GM13977 (cell line): ENCODE measurements around the gene RNLS.
"Not testable (repeated sequence)": the region's sequence is repeated elsewhere in the genome, so short reads cannot be mapped to it uniquely, and the experiment has no call there.

ENCODE experiments used
- DNase-seq: peaks from one replicate; pipeline ENCODE4 v3.0.0; 2012; ENCODE audit warnings: low spot score
- in situ Hi-C: fragments of 300-500 bp; cut with MboI; formaldehyde crosslinking; loops from one replicate; pipeline ENCODE4 v1.12.0; 2022; ENCODE audit warnings: low sequenced_read_pairs, low pct_unique_long_range_greater_than_20kb, mixed read lengths, inconsistent platforms; ENCODE audit not compliant: unreplicated experiment
- TF ChIP-seq, protein P1 (sequence below): IDR thresholded peaks from 2 replicates; pipeline ENCODE4 v1.5.1; 2012; ENCODE audit warnings: mild to moderate bottlenecking, control low read depth; ENCODE audit not compliant: insufficient read depth; ENCODE audit errors: extremely low read depth, missing control alignments

RNLS gene

DNA sequence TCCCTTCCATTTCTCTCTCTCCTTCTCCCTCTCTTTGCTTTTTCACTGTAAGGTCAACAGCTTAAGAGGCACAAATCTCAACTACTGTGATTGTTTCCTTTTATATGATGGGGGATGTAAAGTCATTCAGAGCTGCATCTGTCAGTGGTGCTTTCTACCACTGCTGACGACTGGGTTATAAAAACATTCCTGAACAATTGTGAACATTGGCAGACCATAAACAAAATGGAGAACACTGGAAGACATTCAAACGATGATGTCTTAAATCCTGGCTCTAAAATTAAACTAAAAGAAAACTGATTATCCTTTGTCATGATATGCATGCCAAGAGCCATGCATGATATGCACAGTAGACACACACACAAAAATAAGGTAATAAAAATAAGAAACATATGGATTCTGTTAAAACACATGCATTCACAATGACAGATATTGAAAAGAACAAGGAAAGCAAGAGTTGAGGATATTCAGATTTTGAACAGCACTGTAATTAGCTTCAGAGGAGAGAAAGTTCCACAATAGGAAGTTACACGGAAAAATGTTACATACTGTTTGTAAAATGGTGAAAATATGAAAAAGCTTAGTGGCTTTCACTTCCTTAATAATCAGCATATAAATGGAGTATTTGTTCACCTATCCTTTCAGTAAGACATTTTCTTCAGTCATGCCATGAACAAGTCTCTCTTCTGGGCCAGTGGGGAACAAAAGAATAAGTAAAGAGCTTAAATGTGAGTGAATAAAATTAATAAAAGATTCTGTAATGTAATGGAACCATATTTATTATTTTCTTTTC, 89.2 kb downstream of the RNLS start:
- in situ Hi-C loops, result no loop called here
- TF ChIP-seq, protein P1, sequence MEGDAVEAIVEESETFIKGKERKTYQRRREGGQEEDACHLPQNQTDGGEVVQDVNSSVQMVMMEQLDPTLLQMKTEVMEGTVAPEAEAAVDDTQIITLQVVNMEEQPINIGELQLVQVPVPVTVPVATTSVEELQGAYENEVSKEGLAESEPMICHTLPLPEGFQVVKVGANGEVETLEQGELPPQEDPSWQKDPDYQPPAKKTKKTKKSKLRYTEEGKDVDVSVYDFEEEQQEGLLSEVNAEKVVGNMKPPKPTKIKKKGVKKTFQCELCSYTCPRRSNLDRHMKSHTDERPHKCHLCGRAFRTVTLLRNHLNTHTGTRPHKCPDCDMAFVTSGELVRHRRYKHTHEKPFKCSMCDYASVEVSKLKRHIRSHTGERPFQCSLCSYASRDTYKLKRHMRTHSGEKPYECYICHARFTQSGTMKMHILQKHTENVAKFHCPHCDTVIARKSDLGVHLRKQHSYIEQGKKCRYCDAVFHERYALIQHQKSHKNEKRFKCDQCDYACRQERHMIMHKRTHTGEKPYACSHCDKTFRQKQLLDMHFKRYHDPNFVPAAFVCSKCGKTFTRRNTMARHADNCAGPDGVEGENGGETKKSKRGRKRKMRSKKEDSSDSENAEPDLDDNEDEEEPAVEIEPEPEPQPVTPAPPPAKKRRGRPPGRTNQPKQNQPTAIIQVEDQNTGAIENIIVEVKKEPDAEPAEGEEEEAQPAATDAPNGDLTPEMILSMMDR, result no peak
- no peak for DNase-seq

DNA sequence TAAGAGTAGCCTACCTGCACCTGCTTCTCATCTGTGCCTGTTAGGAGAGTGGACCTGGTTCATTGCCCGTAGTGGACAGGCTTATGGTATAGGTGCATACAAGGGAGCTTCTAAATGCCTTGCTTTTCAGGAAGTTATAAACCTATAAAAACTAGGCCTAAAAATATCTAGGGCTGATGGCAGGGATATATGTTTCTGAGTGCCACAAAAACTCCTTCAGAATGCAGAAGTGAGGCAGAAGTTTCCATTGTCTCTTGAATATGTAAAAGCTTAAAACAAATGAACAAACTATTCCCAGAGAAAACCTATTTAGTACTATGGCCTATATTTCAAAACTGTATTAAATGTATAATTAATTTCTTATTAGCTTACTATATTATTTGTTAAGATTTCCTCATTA, 91.8 kb downstream of the RNLS start:
- no peak for DNase-seq
- in situ Hi-C loops, result no loop called here
- TF ChIP-seq, protein P1, result no peak

DNA sequence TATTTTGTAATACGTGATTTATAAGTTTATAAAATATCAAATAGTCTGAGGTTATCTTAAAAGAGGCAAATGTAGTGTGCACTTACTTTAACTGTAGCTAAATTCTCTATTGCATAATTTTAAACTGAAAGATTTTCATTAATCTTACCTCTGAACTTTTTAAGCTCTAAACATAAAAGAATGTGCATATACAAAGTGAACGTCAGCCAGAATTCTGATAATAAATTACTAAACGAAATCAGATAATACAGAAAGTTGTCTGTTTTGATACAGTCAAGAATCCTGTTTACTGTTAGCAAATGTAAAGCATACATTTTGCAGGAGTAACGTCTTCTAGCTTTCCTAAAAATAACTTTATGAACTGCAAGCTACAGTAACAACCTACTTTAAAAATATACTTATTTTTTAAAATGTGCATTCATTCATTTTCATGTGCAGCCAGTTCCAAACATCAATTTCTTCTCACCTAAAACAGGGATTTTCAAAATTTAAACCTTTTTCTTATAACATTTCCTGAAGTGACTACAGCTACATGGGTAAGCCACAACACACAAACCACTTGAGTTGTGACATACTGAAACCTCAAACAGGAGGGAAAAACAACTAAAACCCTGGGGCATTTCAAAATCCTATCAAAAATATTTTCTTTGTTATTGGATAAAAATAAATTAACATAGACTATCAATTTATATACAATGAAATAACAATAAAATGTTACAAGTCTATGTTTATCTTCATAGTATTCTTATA, 92.7 kb downstream of the RNLS start:
- TF ChIP-seq, protein P1, result no peak
- in situ Hi-C loops, result no loop called here
- DNase-seq, result no peak

DNA sequence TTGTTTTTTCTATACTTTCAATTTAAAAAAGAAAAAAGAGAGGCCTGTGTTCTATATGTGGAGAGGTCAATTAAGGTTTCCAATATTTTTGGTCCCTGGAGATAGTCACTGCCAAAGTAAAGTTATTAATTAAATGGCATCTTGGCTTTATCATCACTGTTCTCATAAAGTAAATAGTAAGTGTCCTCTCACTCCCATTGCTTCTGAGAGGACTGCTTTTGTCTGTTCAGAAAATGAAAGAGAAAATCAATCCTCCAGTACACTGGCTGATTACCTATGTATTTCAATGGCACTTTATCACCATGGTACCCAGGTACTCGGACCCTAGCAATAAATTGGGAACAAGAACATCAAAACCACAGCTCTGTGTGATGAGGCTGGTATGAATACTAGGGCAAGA, 94.0 kb downstream of the RNLS start:
- DNase-seq, result no peak
- in situ Hi-C loops, result no loop called here
- TF ChIP-seq, protein P1, result no peak

DNA sequence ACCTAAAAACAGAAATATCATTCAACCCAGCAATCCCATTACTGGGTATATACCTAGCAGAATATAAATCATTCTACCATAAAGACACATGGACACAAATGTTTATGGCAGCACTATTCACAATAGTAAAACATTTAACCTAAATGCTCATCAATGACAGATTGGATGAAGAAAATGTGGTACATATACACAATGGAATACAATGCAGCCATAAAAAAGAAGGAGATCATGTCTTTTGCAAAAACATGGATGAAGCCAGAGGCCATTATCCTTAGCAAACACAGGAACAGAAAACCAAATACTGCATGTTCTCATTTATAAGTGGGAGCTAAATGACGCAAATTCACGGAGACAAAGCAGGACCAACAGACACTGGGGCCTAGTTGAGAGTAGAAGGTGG, 96.3 kb downstream of the RNLS start:
- DNase-seq, in situ Hi-C loops: not testable (repeated sequence)

DNA sequence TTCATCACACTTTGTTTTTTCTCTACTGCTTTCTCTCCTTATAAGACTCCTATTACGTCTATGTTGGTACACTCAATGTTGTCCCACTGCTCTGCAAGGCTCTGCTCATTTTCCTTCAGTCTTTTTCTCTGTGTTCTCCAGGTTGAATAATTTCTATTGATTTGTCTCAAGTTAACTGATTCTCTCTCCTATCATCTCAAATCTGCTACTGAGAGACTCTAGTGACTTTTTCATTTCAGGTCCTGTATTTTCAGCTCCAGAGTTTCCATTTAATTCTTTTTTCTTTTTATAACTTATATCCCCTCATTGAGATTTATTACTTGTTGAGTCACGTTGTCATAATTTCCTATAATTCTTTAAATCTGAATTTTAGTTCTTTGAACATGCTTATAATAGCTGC, 100.9 kb downstream of the RNLS start:
- no peak for DNase-seq
- TF ChIP-seq, protein P1, result no peak

DNA sequence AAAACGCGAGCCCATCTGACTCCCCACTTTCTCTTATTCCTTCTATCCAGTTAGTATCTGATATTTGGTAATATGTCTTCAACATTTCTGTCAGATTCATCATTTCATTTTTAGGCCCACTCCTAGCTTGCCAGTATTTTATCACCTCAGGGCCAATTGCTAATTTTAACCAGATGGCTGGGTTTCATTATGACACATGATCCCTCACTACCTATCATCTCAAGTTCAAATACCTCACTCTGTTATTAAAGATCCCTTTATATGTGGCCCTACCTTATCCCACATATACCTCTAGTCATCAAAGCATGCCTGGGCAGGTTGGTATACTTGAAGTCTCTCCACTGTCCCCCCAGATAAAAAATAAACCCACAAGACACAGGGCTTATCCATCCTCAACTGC, 104.9 kb downstream of the RNLS start:
- in situ Hi-C loops, result no loop called here
- DNase-seq, result no peak

More for the DNA sequence above, 100.9 kb downstream of the RNLS start:
- in situ Hi-C loops, result no loop called here

More for the DNA sequence above, 104.9 kb downstream of the RNLS start:
- TF ChIP-seq, protein P1, result no peak
